Measurements from ENCODE around the gene MUC5B.

Gene MUC5B

GRCh38 chr11:1290052-1291040 is 67.5 kb downstream of the MUC5B start:
- DNase-seq, result no peak

DNA sequence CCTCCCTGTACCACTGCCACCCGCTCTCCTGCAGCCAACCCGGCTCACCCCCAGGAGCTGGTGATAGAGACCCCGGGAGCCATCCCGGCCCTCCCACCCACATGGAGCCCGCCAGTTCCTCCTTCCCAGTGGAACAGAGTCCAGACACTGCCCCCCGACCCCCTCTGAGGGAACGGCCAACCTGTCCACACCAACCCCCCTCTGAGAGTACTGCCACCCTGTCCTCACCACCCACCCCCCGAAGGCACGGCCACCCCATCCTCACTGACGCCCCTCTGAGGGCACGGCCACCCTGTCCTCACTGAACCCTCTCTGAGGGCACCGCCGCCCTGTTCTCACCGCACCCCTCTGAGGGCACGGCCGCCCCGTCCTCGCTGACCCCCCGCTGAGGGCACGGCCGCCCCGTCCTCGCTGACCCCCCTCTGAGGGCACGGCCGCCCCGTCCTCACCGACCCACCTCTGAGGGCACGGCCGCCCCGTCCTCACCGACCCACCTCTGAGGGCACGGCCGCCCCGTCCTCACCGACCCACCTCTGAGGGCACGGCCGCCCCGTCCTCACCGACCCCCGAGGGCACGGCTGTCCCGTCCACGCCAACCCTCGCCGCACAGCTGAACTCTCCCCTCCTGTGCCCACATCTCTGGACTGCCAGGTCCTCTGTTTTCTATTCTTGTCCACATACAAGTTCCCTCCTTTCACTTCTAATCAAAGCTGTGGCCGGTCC is 68.6 kb downstream of the MUC5B start:
- no peak for DNase-seq

- DNase-seq, result no peak
Observed at GRCh38 chr11:1292018-1292643, 69.3 kb downstream of the MUC5B start.

DNA sequence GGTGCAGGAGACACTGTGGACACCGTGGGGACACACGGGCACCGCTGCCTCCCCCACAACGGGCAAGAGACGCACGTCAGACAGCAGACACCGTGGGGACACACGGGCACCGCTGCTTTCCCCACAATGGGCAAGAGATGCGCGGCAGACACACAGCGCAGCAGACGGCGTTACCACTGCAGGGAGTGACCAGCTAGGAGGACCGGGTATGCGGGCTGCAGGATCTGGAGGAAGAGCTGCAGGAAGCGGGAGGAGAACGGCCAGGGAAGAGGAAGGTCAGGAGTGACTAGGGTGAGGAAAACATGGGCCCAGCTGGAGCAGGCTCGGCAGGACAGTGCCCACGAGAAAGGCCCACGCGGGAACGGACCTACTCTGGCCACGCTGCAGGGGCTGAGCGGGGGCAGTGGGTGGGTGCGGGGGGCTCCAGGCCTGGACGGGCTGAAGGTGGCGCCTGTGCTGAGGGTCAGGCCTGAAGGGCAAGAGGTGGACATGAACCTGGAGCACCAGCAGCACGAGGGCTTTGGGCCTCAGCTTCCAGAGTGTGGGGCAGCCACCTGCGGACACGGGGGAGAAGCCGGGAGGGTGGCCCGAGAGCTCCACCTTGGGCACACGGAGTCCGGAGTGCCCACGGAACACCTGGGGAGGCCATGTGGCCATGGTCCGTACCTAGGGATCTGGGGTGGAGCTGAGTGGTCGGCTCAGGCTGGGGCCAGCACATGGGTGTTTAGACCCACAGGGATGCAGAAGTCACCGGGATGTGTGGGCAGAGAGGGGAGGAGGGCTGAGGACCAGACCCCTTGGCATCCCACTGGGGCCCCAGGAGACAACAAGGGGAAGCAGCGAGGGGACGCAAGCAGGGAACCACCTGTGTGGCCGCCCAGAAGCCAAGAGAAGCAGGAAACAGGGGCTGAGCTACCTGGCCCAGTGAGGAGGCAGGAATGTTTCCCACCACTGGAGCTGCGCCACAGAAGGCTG is 70.1 kb downstream of the MUC5B start:
- DNase-seq, result no peak

GRCh38 chr11:1293619-1294015 is 70.8 kb downstream of the MUC5B start:
- no peak for DNase-seq

DNA sequence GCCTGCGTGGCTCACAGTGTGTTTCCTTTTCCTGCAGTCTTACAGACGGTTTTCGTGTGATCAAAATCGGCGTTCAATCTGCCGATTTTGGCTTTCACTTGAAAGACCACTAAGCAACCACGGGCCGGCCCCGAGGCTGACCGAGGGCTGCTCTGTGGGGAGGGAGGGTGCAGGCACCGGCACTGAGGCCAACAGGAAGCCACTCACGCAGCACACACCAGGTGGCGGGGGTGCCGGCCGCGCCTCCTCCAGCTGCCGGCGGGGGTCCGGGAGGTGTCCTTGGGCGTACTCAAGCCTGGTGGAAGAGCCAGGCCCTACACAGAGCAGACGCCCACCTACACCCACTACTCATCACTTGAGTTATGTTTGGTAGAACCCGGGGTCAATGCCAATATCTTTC is 72.2 kb downstream of the MUC5B start:
- DNase-seq, result no peak

DNA sequence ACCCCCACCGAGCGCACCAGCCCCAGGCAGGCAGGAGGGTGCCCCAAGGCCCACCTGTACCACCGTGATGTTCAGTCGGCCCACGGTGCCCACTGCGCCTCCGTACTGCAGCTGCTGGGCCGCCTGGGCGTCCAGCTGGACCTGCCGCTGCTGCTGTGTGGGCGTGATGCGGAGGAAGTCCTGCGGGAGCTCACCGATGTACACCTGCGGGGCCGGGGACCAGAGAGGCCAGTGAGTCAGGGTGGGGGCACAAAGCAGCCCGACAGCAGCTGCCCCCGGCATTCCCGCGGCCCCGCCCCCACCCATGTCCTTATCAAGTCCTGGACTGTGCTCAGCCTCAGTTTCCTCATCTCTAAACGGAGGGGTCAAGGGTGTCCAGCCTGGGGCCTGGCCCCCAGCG is 72.7 kb downstream of the MUC5B start:
- no peak for DNase-seq

GRCh38 chr11:1296287-1296686 is 73.4 kb downstream of the MUC5B start:
- DNase-seq, result no peak

- DNase-seq, result no peak
Observed at GRCh38 chr11:1297011-1297575, 74.2 kb downstream of the MUC5B start.

DNA sequence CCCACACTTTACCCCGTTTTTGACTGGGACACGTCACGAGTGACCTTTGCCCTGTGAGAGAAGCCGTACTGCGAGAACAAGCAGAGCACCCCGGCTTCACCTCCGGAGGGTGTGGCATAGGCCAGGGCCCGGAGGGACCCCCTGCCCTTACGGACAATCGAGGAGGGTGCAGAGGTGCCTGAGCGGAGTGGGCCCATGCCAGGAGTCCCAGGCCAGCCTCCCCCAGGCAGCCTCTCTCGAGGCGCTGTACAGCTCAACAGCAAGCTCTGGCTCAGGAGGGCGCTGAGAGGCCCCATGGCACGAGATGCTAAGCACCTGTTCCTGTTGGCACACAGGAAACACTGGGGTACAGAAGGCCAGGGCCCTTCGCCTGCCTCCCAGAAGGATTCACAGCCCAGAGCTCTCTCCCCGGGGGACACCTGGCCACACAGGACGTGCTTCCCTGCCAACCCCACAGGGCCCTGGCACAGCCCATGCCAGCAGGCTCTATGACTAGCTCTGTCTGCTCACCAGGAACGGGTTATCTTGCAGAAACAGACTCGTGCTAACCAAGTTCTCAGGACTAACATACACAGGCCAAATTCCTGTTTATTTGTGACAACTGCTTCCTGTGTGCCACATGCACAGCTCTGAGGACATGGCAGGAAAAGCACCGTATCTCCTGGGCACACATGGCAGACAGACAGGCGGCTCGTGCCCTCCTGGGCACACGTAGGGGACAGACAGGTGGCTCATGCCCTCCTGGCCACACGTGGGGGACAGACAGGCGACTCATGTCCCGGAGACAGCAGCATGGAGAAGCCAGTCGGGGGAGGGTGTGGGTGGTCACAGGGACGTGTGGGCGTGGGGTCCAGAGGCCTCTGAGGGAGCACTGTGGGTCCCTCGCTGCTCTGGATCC is 75.0 kb downstream of the MUC5B start:
- no peak for DNase-seq

GRCh38 chr11:1298695-1299492 is 76.0 kb downstream of the MUC5B start:
- peak; percentile 1 for DNase-seq

- no peak for DNase-seq
Observed at GRCh38 chr11:1299621-1300020, 76.8 kb downstream of the MUC5B start.

GRCh38 chr11:1300121-1300520 is 77.3 kb downstream of the MUC5B start:
- no peak for DNase-seq

- no peak for DNase-seq
Observed at GRCh38 chr11:1300569-1301187, 77.8 kb downstream of the MUC5B start.

DNA sequence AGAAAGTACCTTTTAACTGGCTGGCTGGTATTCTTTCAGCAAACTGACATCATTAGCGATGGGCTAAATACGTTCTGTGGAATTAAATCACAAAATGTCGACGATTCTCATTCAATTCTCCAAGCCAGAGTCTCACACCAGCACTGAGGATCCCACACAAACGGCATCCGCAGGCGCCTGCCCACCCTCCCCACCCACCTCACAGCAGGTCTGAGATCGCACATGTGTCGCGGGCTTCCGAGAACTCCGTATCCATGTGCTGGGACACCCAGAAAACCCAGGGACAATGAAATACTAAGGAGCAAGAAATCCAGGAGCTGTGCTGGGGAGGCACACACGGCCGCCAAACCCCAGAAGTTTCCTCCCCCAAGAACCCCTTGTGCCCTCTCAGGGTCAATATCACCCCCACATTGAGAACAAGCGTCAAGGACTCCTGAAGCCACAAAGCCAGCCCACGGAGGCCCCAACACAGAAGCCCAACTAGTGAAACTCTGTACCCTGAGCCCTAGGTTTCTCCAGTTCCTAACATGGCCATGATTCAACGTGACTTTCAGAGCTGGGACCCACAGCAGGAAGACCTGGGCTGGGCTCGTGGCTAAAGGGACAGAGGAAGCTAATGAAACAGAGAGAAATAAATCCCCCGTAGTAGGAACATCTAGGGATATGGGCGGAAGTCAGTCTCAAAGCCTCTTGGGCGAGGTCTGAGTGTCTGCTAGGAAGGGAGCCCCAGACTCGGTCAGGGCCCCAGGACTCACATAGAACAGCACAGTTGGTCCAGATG is 78.5 kb downstream of the MUC5B start:
- no peak for DNase-seq

GRCh38 chr11:1302041-1302460 is 79.2 kb downstream of the MUC5B start:
- DNase-seq, result no peak

- no peak for DNase-seq
Observed at GRCh38 chr11:1302461-1303125, 79.7 kb downstream of the MUC5B start.
